AG09319 (cell line): Measurements from ENCODE around the gene SYT8.

Experiments
- DNase-seq: peaks from one replicate; pipeline ENCODE4 v3.0.0-alpha.2; 2010; ENCODE audit warnings: low read depth; ENCODE audit errors: extremely low read depth
- CTCF ChIP-seq: IDR thresholded peaks from 2 replicates; pipeline ENCODE4 v1.5.1; 2011; ENCODE audit warnings: low read depth, mild to moderate bottlenecking, inconsistent platforms, low read length, moderate library complexity

Gene SYT8

GRCh38 chr11:1843796-1844195 is 9.0 kb downstream of the SYT8 start:
- no peak for TF ChIP-seq CTCF
- no peak for DNase-seq

- no peak for DNase-seq
- TF ChIP-seq CTCF = no peak
Measured at GRCh38 chr11:1844221-1845094, 9.7 kb downstream of the SYT8 start.

- DNase-seq = no peak
- no peak for TF ChIP-seq CTCF
Measured at GRCh38 chr11:1845095-1845429, 10.3 kb downstream of the SYT8 start.

GRCh38 chr11:1845561-1846452 is 11.0 kb downstream of the SYT8 start:
- no peak for DNase-seq
- no peak for TF ChIP-seq CTCF

- no peak for DNase-seq
- no peak for TF ChIP-seq CTCF
Measured at GRCh38 chr11:1846453-1846932, 11.7 kb downstream of the SYT8 start.

GRCh38 chr11:1847006-1847735 is 12.4 kb downstream of the SYT8 start:
- no peak for TF ChIP-seq CTCF
- no peak for DNase-seq
